Fibroblast of gingiva (primary cell): ENCODE results near the gene MCMBP.
"Not testable (repeated sequence)": the region's sequence is repeated elsewhere in the genome, so short reads cannot be mapped to it uniquely, and the experiment has no call there.

Source experiments
- DNase-seq: peaks from one replicate; pipeline ENCODE4 v3.0.0-alpha.2; 2011; ENCODE audit warnings: low read depth

The MCMBP gene

DNA sequence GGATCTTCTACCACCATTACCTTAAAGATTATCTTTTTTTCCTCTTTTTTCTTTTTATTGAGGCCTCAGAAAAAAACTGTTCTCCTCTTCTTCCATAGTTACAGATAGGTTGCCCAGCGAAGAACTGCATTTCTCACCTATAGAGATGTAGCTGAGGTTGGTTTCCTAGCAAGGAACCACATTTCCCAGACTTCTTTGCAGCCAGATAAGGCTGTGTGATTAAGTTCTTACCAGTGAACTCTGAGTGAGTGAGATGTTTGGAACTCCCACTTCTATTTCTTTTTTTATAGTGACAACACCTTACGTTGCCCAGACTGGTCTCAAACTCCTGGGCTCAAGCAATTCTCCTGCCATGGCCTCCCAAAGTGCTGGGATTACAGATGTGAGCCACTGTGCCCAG, 5.9 kb upstream of the MCMBP start:
- no peak for DNase-seq

- peak; percentile 85 for DNase-seq
Observed at GRCh38 chr10:119872860-119873681, 428 bp upstream of the MCMBP start.

DNA sequence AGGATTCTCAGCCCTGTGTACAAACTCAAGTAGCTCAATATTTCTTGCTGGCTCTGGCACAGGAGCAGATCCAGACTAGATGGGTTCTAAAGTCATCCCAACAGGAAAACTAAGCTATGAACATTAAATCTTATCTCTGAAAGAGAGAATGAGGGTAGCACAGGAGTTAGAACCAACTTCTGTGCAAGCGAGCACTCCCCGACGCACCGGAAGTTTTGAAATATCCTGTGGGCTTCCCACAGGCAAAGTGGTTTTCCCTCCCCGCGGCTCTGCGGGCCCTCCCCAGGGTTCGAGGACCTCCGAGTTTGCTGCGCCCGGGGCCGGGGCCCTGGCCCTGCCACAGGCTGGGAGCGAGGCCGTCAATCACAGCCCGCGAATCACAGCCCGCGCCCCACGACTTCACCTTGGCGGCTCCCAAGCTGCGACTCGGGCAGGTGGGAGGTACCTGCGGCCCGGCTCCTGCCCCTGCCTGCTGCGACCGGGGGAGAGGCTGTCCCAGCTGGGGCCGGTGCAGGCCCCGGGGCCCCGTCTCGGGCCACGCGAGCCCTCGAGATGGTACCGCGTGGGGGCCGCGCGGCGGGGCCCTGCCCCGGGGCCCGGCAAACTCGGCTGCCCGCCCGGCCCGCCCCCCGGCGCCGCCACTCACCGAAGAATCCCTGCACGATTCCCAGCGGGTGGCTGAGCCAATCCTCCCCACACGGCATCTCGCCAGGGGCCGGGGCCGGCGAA, 598 bp downstream of the MCMBP start:
- DNase-seq = peak; percentile 23

DNA sequence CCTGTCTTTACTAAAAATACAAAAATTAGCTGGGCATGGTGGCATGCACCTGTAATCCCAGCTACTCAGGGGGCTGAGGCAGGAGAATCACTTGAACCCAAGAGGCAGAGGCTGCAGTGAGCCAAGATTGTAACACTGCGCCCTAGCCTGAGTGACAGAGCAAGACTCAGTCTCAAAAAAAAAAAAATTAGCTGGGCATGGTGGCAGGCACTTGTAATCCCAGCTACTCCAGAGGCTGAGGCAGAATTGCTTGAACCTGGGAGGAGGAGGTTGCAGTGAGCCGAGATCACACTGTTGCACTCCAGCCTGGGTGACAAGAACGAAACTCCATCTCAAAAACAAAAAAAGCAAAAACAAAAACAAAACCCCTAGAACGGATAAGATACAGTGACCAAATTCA, 3.2 kb downstream of the MCMBP start:
- DNase-seq = not testable (repeated sequence)

GRCh38 chr10:119867317-119867716, 5.3 kb downstream of the MCMBP start:
- no peak for DNase-seq

DNA sequence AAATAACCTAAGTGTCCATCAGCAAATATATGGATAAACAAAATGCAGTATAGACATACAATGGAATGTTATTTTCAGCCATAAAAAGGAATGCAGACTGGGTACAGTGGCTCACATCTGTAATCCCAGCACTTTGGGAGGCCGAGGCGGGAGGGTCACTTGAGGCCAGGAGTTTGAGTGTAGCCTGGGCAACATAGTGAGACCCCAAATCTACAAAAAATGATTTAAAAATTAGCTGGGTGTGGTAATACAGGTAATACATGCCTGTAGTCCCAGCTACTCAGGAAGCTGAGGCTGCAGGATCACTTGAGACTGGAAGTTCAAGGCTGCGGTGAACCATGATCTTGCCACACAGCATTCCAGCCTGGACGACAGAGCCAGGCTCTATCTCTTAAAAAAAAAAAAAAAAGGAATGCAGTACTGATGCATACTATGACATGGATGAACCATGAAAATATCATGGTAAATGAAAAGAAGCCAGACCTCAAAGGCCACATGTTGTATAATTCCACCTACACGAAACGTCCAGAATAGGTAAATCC, 6.9 kb downstream of the MCMBP start:
- no peak for DNase-seq

DNA sequence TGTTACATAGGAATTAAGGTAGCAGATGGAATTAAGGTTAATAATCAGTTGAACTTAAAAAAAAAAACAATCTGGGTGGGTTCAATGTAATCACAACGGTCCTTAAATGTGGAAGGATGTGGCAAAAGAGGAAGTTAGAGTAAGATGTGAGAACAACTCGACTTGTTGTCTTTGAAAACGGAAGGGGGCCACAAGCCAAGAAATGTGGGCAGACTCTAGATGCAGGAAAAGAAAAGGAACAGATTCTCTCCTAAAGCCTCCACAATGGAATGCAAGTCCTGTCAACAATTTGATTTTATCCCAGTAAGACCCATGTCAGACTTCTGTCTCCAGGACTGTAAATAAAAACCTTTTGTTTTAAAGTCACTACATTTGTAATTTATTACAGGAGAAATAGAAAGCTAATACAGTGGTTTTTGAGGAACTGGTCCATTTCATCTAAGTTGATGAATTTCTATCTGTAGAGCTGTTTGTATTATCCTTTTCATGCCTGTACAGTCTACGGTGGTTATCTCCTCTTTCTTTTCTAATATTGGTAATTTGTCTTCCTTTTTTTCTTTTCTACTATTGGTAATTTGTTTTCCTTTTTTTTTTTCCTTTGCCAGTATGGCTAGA, 8.6 kb downstream of the MCMBP start:
- DNase-seq = no peak

DNA sequence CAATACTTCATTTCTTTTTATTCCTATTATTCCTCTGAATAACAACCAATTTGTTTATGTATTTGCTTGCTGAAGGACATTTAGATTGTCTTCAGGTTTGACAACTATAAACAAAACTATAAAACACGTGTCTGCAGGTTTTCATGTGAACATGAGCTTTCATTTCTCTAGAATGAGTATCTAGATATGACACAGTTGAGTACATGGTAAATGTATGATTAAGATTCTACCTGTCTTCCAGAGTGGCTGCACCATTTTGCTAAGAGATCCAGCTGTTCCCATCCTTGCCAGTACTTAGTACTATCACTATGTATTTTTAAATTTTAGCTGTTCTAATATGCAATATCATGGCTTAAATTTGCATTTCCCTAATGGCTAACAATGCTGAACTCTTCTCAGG, 10.1 kb downstream of the MCMBP start:
- no peak for DNase-seq

GRCh38 chr10:119860866-119861607, 11.6 kb downstream of the MCMBP start:
- DNase-seq = no peak

- DNase-seq = peak; percentile 43
Observed at GRCh38 chr10:119859420-119860258, 13.0 kb downstream of the MCMBP start.

DNA sequence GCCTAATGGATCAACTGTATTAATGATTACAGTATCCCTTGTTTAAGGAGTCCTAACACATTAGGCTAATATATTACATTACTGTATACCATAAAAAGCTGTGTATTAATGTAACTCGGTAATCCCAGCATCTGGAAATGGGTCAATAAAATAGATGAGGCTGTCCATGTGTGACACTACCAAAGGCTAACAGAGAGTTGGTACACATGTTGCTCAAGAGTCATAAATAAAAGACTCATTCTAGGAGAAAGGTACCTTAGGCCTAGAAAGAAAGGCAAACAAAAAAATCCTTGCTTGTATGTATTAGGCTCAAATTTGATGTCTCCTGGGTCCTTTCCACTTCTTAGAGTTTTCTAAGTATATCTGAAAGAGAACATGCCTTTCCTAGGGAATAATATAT, 14.6 kb downstream of the MCMBP start:
- DNase-seq = no peak

DNA sequence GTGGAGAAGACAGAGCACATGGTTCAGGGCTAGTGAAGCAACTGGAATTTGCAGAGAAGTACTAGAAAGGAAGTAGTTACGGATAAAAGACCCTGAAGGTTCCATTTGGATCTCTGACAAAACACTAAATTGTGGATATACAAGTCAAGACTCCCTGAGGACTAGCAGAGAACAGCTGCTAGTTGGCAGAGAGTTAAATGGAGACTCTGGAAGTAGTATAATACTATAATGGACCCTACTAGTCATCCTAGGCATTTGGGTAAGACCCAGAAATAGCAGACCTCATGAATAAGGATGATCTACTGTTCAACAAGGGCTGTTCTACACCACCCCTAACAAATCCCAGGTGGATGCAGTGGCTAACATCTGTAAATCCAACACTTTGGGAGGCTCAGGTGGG, 19.1 kb downstream of the MCMBP start:
- no peak for DNase-seq

DNA sequence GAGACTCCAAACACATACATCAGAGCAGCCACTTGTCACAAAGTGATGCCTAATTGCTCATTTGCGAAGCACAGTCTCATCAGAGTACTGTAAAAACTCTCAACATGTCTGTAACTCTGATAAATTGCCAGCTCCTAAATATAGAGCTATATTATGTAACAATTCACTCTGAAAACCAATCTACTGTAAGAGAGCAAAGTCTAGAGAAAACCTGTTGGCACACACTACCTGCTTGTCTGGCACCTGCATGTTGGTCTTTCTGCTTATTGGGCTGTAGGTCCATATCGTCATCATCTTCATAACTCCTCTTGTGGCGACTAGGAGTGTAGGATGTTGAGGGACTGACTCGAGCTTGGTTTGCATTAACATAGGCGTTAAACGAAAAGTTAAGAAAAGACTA, 19.8 kb downstream of the MCMBP start:
- DNase-seq = no peak

- no peak for DNase-seq
Observed at GRCh38 chr10:119852277-119852676, 20.4 kb downstream of the MCMBP start.

GRCh38 chr10:119849944-119850343, 22.7 kb downstream of the MCMBP start:
- no peak for DNase-seq

GRCh38 chr10:119849031-119849789, 23.4 kb downstream of the MCMBP start:
- DNase-seq = peak; percentile 20

GRCh38 chr10:119845656-119846055, 27.0 kb downstream of the MCMBP start:
- DNase-seq = no peak

GRCh38 chr10:119834188-119834587, 38.5 kb downstream of the MCMBP start:
- DNase-seq = no peak

DNA sequence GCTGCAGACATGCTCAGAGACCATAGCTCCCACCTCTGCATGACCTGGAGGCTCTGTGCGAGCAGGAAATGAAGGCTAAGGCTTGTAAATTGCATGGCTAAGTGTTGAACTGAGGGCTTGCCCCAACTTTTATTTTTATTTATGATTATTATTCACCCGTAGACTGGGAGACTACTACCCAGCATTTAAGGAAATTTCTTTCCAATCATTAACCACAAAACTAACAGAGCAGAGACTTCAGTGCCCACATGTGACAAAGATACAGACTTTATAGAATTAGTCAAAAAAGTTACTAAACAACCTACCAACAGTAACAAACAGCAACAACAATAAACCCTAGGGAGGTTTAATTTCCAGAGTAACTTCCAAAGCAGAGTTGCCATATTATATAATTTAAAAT, 39.7 kb downstream of the MCMBP start:
- DNase-seq = no peak

DNA sequence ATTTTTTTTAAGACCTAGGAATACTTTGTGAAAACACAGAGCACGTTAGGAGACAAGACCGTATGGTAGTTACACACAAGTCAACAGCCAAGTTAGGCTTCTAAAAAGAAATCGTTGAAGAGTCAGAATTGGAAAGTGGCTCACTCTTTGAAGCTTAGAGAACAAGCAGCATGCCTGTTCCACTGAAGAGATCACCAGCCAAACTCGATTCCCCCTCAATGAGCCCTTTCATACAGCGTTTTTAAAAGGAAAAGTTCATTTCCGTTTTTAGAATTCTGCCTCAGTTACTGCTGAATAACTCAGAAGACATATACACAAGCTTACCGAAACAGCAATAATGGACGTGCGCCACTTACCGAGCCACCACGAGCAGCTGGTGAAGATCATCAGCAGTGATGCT, 41.0 kb downstream of the MCMBP start:
- DNase-seq = no peak
